Stomach (tissue), 4 donors: ENCODE measurements around the gene COL21A1.

ENCODE experiments used
- EP300 ChIP-seq: sonication (generic); formaldehyde crosslinking; IDR thresholded peaks from one replicate; pipeline ENCODE4 v1.6.1; 2017; ENCODE audit warnings: antibody characterized with exemption
- POLR2A ChIP-seq, 4 donors: fragments of 450-650 bp; IDR thresholded peaks; one replicate each; pipeline ENCODE4 v1.6.1; 2016; ENCODE audit warnings: antibody characterized with exemption in 4 of 4, control low read depth in 2 of 4, mild to moderate bottlenecking in 1 of 4, moderate library complexity in 1 of 4
- TF ChIP-seq, protein P1 (sequence below), 7 experiments: fragments of 450-650 bp in 4 of 7; fragments of 200-600 bp in 3 of 7; sonication (generic) in 3 of 7; IDR thresholded peaks; one replicate each; pipeline ENCODE4 v1.5.1; 2016 to 2019; ENCODE audit warnings: antibody characterized with exemption in 7 of 7, control low read depth in 2 of 7, mild to moderate bottlenecking in 1 of 7

- TF ChIP-seq POLR2A (IDR thresholded peaks at IDR 0.05) (no peak), EP300 (no peak)
- TF ChIP-seq, protein P1, sequence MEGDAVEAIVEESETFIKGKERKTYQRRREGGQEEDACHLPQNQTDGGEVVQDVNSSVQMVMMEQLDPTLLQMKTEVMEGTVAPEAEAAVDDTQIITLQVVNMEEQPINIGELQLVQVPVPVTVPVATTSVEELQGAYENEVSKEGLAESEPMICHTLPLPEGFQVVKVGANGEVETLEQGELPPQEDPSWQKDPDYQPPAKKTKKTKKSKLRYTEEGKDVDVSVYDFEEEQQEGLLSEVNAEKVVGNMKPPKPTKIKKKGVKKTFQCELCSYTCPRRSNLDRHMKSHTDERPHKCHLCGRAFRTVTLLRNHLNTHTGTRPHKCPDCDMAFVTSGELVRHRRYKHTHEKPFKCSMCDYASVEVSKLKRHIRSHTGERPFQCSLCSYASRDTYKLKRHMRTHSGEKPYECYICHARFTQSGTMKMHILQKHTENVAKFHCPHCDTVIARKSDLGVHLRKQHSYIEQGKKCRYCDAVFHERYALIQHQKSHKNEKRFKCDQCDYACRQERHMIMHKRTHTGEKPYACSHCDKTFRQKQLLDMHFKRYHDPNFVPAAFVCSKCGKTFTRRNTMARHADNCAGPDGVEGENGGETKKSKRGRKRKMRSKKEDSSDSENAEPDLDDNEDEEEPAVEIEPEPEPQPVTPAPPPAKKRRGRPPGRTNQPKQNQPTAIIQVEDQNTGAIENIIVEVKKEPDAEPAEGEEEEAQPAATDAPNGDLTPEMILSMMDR (IDR thresholded peaks at IDR 0.05), result no peak
Observed at GRCh38 chr6:56289721-56290120, 42.3 kb upstream of the COL21A1 start.
